GM12878 (cell line): ENCODE results near the gene RBM42.

Source experiments
- CHD2 ChIP-seq: IDR thresholded peaks from 2 replicates; pipeline ENCODE4 v1.6.1; 2011; ENCODE audit warnings: low read depth, low read length, improper control_type of control experiment, borderline replicate concordance
- POLR2A ChIP-seq: IDR thresholded peaks from 2 replicates; pipeline ENCODE4 v1.6.1; 2011; ENCODE audit warnings: low read depth, mild to moderate bottlenecking, low read length
- RAD21 ChIP-seq: IDR thresholded peaks from 2 replicates; pipeline ENCODE4 v1.6.1; 2011; ENCODE audit warnings: mild to moderate bottlenecking, low read depth, low read length, moderate library complexity; ENCODE audit not compliant: insufficient read depth
- YY1 ChIP-seq: IDR thresholded peaks from 2 replicates; pipeline ENCODE4 v1.6.1; 2011; ENCODE audit warnings: low read depth, mild to moderate bottlenecking, low read length
- TF ChIP-seq, protein P1 (sequence below), 3 experiments: IDR thresholded peaks in 2 of 3; conservative IDR thresholded peaks in 1 of 3; 2 replicates each; pipeline ENCODE4 v1.5.1; 2011; ENCODE audit warnings: low read depth in 3 of 3, low read length in 3 of 3, mild to moderate bottlenecking in 3 of 3, control low read depth in 2 of 3, moderate library complexity in 2 of 3, inconsistent platforms in 1 of 3, mixed read lengths in 1 of 3; ENCODE audit not compliant: control insufficient read depth in 2 of 3, insufficient read depth in 1 of 3; ENCODE audit errors: extremely low read depth in 1 of 3
- TF ChIP-seq, protein P2 (sequence below): fragments of 150-350 bp; IDR thresholded peaks from 2 replicates; pipeline ENCODE4 v1.6.1; 2016; ENCODE audit warnings: low read depth, low read length
- TF ChIP-seq, protein P3 (sequence below): IDR thresholded peaks from 2 replicates; pipeline ENCODE4 v1.6.1; 2011; ENCODE audit warnings: low read depth, mild to moderate bottlenecking, low read length, moderate library complexity, borderline replicate concordance; ENCODE audit errors: extremely low read depth

DNA sequence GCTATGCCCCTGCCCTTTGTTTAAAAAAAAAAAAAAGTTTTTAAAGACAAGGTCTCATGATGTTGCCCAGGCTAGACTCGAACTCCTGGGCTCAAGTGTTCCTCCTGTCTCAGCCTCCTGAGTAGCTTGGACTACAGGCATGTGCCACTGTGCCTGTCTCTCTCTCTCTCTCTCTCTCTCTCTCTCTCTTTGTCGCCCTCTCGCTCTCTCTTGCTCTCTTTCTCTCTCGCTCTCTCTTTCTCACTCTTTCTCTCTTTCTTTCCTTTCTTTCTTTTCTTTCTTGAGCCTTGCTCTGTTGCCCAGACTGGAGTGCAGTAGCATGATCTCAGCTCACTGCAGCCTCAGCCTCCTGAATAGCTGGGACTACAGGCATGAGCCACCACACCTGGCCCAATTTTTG, 26.8 kb downstream of the RBM42 start:
- TF ChIP-seq YY1 (no peak), CHD2 (no peak), RAD21 (no peak), POLR2A (no peak)
- TF ChIP-seq, protein P1, sequence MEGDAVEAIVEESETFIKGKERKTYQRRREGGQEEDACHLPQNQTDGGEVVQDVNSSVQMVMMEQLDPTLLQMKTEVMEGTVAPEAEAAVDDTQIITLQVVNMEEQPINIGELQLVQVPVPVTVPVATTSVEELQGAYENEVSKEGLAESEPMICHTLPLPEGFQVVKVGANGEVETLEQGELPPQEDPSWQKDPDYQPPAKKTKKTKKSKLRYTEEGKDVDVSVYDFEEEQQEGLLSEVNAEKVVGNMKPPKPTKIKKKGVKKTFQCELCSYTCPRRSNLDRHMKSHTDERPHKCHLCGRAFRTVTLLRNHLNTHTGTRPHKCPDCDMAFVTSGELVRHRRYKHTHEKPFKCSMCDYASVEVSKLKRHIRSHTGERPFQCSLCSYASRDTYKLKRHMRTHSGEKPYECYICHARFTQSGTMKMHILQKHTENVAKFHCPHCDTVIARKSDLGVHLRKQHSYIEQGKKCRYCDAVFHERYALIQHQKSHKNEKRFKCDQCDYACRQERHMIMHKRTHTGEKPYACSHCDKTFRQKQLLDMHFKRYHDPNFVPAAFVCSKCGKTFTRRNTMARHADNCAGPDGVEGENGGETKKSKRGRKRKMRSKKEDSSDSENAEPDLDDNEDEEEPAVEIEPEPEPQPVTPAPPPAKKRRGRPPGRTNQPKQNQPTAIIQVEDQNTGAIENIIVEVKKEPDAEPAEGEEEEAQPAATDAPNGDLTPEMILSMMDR (IDR thresholded peaks at IDR 0.05 in 2 of 3, conservative IDR thresholded peaks at IDR 0.05 in 1 of 3; ENCODE audit: control insufficient read depth in 2 of 3, extremely low read depth in 1 of 3, insufficient read depth in 1 of 3, low read depth in 3 of 3, low read length in 3 of 3) = no peak
- TF ChIP-seq, protein P2, sequence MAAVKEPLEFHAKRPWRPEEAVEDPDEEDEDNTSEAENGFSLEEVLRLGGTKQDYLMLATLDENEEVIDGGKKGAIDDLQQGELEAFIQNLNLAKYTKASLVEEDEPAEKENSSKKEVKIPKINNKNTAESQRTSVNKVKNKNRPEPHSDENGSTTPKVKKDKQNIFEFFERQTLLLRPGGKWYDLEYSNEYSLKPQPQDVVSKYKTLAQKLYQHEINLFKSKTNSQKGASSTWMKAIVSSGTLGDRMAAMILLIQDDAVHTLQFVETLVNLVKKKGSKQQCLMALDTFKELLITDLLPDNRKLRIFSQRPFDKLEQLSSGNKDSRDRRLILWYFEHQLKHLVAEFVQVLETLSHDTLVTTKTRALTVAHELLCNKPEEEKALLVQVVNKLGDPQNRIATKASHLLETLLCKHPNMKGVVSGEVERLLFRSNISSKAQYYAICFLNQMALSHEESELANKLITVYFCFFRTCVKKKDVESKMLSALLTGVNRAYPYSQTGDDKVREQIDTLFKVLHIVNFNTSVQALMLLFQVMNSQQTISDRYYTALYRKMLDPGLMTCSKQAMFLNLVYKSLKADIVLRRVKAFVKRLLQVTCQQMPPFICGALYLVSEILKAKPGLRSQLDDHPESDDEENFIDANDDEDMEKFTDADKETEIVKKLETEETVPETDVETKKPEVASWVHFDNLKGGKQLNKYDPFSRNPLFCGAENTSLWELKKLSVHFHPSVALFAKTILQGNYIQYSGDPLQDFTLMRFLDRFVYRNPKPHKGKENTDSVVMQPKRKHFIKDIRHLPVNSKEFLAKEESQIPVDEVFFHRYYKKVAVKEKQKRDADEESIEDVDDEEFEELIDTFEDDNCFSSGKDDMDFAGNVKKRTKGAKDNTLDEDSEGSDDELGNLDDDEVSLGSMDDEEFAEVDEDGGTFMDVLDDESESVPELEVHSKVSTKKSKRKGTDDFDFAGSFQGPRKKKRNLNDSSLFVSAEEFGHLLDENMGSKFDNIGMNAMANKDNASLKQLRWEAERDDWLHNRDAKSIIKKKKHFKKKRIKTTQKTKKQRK = no peak
- TF ChIP-seq, protein P3, sequence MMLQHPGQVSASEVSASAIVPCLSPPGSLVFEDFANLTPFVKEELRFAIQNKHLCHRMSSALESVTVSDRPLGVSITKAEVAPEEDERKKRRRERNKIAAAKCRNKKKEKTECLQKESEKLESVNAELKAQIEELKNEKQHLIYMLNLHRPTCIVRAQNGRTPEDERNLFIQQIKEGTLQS = no peak
